SU-DHL-6 (cell line): ENCODE results near the gene JPT1.
"Not testable (repeated sequence)": the region's sequence is repeated elsewhere in the genome, so short reads cannot be mapped to it uniquely, and the experiment has no call there.

Source experiments
- EZH2phosphoT487 ChIP-seq: fragments of 200-600 bp; sonication (generic), shearing (Covaris generic); conservative IDR thresholded peaks from 2 replicates; pipeline ENCODE4 v1.6.1; 2018; ENCODE audit warnings: mild to moderate bottlenecking, antibody characterized with exemption, low read length, moderate library complexity, mixed read lengths
- TF ChIP-seq, protein P1 (sequence below): fragments of 200-600 bp; sonication (generic); IDR thresholded peaks from one replicate; pipeline ENCODE4 v1.5.1; 2017; ENCODE audit warnings: antibody characterized with exemption, mild to moderate bottlenecking, low read length, moderate library complexity; ENCODE audit not compliant: insufficient read depth, poor library complexity, severe bottlenecking

DNA sequence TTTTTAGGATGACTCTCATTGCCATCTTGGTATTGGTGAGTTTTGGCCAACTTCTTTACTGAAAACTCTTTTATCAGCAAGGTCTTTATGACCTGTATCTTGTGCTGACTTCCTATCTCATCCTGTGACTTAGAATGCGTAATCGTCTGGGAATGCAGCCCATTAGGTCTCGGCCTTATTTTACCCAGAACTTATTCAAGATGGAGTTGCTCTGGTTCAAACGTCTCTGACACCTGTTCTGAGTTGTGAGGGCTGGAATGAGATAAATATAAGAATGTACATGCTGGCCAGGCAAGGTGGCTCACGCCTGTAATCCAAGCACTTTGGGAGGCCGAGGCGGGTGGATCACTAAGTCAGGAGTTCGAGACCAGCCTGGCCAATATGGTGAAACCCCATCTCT lies 4.2 kb upstream of the JPT1 start:
- TF ChIP-seq, protein P1, sequence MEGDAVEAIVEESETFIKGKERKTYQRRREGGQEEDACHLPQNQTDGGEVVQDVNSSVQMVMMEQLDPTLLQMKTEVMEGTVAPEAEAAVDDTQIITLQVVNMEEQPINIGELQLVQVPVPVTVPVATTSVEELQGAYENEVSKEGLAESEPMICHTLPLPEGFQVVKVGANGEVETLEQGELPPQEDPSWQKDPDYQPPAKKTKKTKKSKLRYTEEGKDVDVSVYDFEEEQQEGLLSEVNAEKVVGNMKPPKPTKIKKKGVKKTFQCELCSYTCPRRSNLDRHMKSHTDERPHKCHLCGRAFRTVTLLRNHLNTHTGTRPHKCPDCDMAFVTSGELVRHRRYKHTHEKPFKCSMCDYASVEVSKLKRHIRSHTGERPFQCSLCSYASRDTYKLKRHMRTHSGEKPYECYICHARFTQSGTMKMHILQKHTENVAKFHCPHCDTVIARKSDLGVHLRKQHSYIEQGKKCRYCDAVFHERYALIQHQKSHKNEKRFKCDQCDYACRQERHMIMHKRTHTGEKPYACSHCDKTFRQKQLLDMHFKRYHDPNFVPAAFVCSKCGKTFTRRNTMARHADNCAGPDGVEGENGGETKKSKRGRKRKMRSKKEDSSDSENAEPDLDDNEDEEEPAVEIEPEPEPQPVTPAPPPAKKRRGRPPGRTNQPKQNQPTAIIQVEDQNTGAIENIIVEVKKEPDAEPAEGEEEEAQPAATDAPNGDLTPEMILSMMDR: not testable (repeated sequence)
- TF ChIP-seq EZH2phosphoT487: not testable (repeated sequence)
